CD14-positive monocyte (primary cell): ENCODE data around the gene NPAS2. TPM values are rescaled to one million over a fixed set of nuclear protein-coding genes. Genes with fewer than 3 reads are reported as not detected.

Experiments used
- DNase-seq, 3 donors: peaks; one replicate each; pipeline ENCODE4 v3.0.0-alpha.2; 2011 to 2022
- H2AFZ ChIP-seq: 2 replicates; pipeline ENCODE4 v1.6.0; 2012; ENCODE audit warnings: mild to moderate bottlenecking, low read depth, low read length, inconsistent platforms; ENCODE audit not compliant: insufficient read depth, poor library complexity, severe bottlenecking
- H3K27ac ChIP-seq, 2 donors: 1 replicate in 1 of 2; 2 replicates in 1 of 2; pipeline ENCODE4 v1.5.1; 2012 to 2013; ENCODE audit warnings: low read length in 2 of 2, control low read depth in 1 of 2, inconsistent platforms in 1 of 2, low read depth in 1 of 2, mild to moderate bottlenecking in 1 of 2
- H3K27me3 ChIP-seq, 2 donors: one replicate each; pipeline versions ENCODE4 v1.6.0 to v1.6.1; 2011 to 2013; ENCODE audit warnings: low read length in 2 of 2; ENCODE audit not compliant: control insufficient read depth in 2 of 2, insufficient read depth in 2 of 2
- H3K36me3 ChIP-seq, 2 donors: replicated peaks in 1 of 2; 1 replicate in 1 of 2; 2 replicates in 1 of 2; pipeline versions ENCODE4 v1.5.1 to v1.6.1; 2012 to 2013; ENCODE audit warnings: low read length in 2 of 2, control low read depth in 1 of 2, inconsistent platforms in 1 of 2, mild to moderate bottlenecking in 1 of 2; ENCODE audit not compliant: insufficient read depth in 2 of 2, control insufficient read depth in 1 of 2
- H3K4me1 ChIP-seq, 2 donors: 1 replicate in 1 of 2; 2 replicates in 1 of 2; pipeline versions ENCODE4 v1.5.1 to v1.6.1; 2012 to 2013; ENCODE audit warnings: low read length in 2 of 2, control low read depth in 1 of 2, inconsistent platforms in 1 of 2, mild to moderate bottlenecking in 1 of 2, moderate library complexity in 1 of 2; ENCODE audit not compliant: insufficient read depth in 2 of 2, control insufficient read depth in 1 of 2
- H3K4me2 ChIP-seq: replicated peaks from 2 replicates; pipeline ENCODE3; 2012; ENCODE audit warnings: low read length, moderate library complexity, mild to moderate bottlenecking; ENCODE audit not compliant: poor library complexity, severe bottlenecking; ENCODE audit errors: extremely low read depth
- H3K4me3 ChIP-seq, 3 experiments: fragments of 200-600 bp in 1 of 3; sonication (generic) in 1 of 3; replicated peaks in 1 of 3; 1 replicate in 2 of 3; 2 replicates in 1 of 3; pipeline ENCODE4 v1.5.1; 2011 to 2013; ENCODE audit warnings: low read length in 3 of 3, mild to moderate bottlenecking in 3 of 3, control low read depth in 2 of 3, low read depth in 2 of 3, inconsistent platforms in 1 of 3, moderate library complexity in 1 of 3
- H3K79me2 ChIP-seq: 2 replicates; pipeline ENCODE4 v1.6.0; 2012; ENCODE audit warnings: mild to moderate bottlenecking, control low read depth, inconsistent platforms, low read length, moderate library complexity; ENCODE audit not compliant: insufficient read depth
- H3K9ac ChIP-seq: 2 replicates; pipeline ENCODE4 v1.6.0; 2017; ENCODE audit warnings: low read length, mild to moderate bottlenecking; ENCODE audit not compliant: insufficient read depth, poor library complexity, severe bottlenecking
- H3K9me3 ChIP-seq, 2 donors: replicated peaks in 1 of 2; 1 replicate in 1 of 2; 2 replicates in 1 of 2; pipeline versions ENCODE4 v1.5.1 to v1.6.1; 2012 to 2013; ENCODE audit warnings: low read length in 2 of 2, control low read depth in 1 of 2; ENCODE audit not compliant: control insufficient read depth in 1 of 2, insufficient read depth in 1 of 2
- H4K20me1 ChIP-seq: 2 replicates; pipeline ENCODE4 v1.6.0; 2012; ENCODE audit warnings: mild to moderate bottlenecking, low read length, control low read depth, moderate library complexity; ENCODE audit not compliant: insufficient read depth
- H3K27ac Mint-ChIP-seq, 7 donors: one replicate each; pipeline ENCODE4 v1.8.0; 2020; ENCODE audit warnings: mild to moderate bottlenecking in 7 of 7, mixed read lengths in 7 of 7, moderate library complexity in 6 of 7, inconsistent platforms in 2 of 7
- H3K27me3 Mint-ChIP-seq, 3 donors: one replicate each; pipeline ENCODE4 v1.8.0; 2021 to 2022; ENCODE audit warnings: low read depth in 3 of 3, mild to moderate bottlenecking in 3 of 3, mixed read lengths in 3 of 3, moderate library complexity in 3 of 3, inconsistent platforms in 1 of 3
- H3K36me3 Mint-ChIP-seq, 2 donors: one replicate each; pipeline ENCODE4 v1.8.0; 2020; ENCODE audit warnings: mixed read lengths in 2 of 2, inconsistent platforms in 1 of 2, mild to moderate bottlenecking in 1 of 2
- H3K4me1 Mint-ChIP-seq: one replicate; pipeline ENCODE4 v1.8.0; 2020; ENCODE audit warnings: mild to moderate bottlenecking, mixed read lengths
- H3K4me3 Mint-ChIP-seq, 2 donors: one replicate each; pipeline ENCODE4 v1.8.0; 2020; ENCODE audit warnings: mild to moderate bottlenecking in 2 of 2, mixed read lengths in 2 of 2, moderate library complexity in 1 of 2
- H3K9me3 Mint-ChIP-seq, 7 donors: one replicate each; pipeline ENCODE4 v1.8.0; 2020 to 2022; ENCODE audit warnings: mixed read lengths in 7 of 7, mild to moderate bottlenecking in 6 of 7, moderate library complexity in 6 of 7, inconsistent platforms in 2 of 7
- CTCF ChIP-seq: fragments of 200-600 bp; IDR thresholded peaks from one replicate; pipeline ENCODE4 v1.8.0; 2022; ENCODE audit warnings: antibody characterized with exemption, mild to moderate bottlenecking
- WGBS: methylation state at CpG from one replicate; pipeline ENCODE4 v1.1.5; 2013; ENCODE audit warnings: missing lambda C conversion rate; ENCODE audit not compliant: insufficient coverage; 5-methylcytosine and 5-hydroxymethylcytosine counted together
- intact Hi-C, 2 donors: fragments of 100-400 bp; cut with micrococcal nuclease; formaldehyde crosslinking; loops; one replicate each; pipeline versions ENCODE4 v1.15.0 to v1.15.1; 2023
- polyA plus RNA-seq, 3 donors: library from polyadenylated mRNA; depleted of rRNA in 1 of 3; unstranded in 2 of 3; stranded (reverse) in 1 of 3; fragments of 300-500 nt in 2 of 3; fragments of >200 nt in 1 of 3; fragmentation: Illumina TruSeq in 2 of 3; gene quantifications; 1 replicate in 2 of 3; 2 replicates in 1 of 3; pipeline ENCODE4 v1.2.3, GENCODE V29; 2012 to 2021

Gene NPAS2
- polyA plus RNA-seq, 3 donors = not detected

GRCh38 chr2:101037161-101037755, 217.3 kb downstream of the NPAS2 start:
- DNase-seq = no peak
- no peak for TF ChIP-seq CTCF
- peaks cover 13% of the 10 kb centered on the region for H4K20me1 ChIP-seq
- H3K4me1 ChIP-seq = peaks cover 40 to 42% of the 10 kb centered on the region in 2 donors
- Mint-ChIP-seq H3K4me1 (peaks cover 44% of the 10 kb centered on the region), H3K4me3 (no peak overlapping the region), H3K36me3 (peaks cover 65 to 74% of the 10 kb centered on the region in 2 donors), H3K9me3 (peaks cover 0 to 2% (median 0%) of the 10 kb centered on the region in 7 donors), H3K27ac (peak overlapping the region in 2 of 7 donors; percentile 3 to 27), H3K27me3 (peaks cover 0 to 2% (median 0%) of the 10 kb centered on the region in 3 donors)
- no peaks in the 10 kb centered on the region for H3K27me3 ChIP-seq
- H2AFZ ChIP-seq = no peak overlapping the region
- 99% methylated on average over 13 of the region's 19 CpGs for WGBS
- H3K36me3 ChIP-seq = peaks cover 41 to 74% of the 10 kb centered on the region in 2 donors
- H3K4me3 ChIP-seq = no peak overlapping the region
- intact Hi-C loops = loop anchor here in 1 of 2 donors (5.0 kb wide), 2 partner anchors 115 to 165 kb away; partner anchors contain the start of gene TBC1D8
- no peak overlapping the region for H3K27ac ChIP-seq
- H3K79me2 ChIP-seq = peaks cover 5% of the 10 kb centered on the region
- no peaks in the 10 kb centered on the region for H3K9me3 ChIP-seq
- no peak overlapping the region for H3K9ac ChIP-seq
- H3K4me2 ChIP-seq = no peak overlapping the region

GRCh38 chr2:101038455-101039255, 218.7 kb downstream of the NPAS2 start:
- Histone ChIP-seq H3K4me3 (no peak overlapping the region), H3K4me1 (peaks cover 44 to 56% of the 10 kb centered on the region in 2 donors), H4K20me1 (peaks cover 13% of the 10 kb centered on the region), H3K36me3 (peaks cover 34 to 60% of the 10 kb centered on the region in 2 donors), H3K9me3 (no peaks in the 10 kb centered on the region), H3K27ac (peak overlapping the region; percentile 17 to 26), H3K4me2 (no peak overlapping the region), H2AFZ (no peak overlapping the region), H3K9ac (no peak overlapping the region), H3K79me2 (peaks cover 5% of the 10 kb centered on the region), H3K27me3 (no peaks in the 10 kb centered on the region)
- H3K4me1 Mint-ChIP-seq = peaks cover 57% of the 10 kb centered on the region
- DNase-seq = peak; percentile 48 to 55 (median 50)
- H3K27me3 Mint-ChIP-seq = peaks cover 0 to under 1% (median 0%) of the 10 kb centered on the region in 3 donors
- peak; percentile 62 for TF ChIP-seq CTCF
- peaks cover 54 to 61% of the 10 kb centered on the region in 2 donors for H3K36me3 Mint-ChIP-seq
- intact Hi-C loops = loop anchor here in 1 of 2 donors (5.0 kb wide), 2 partner anchors 114 to 164 kb away; partner anchors contain the start of gene TBC1D8
- peaks cover 0 to 2% (median 0%) of the 10 kb centered on the region in 7 donors for H3K9me3 Mint-ChIP-seq
- H3K27ac Mint-ChIP-seq = peak overlapping the region; percentile 55 to 88 (median 73)
- H3K4me3 Mint-ChIP-seq = no peak overlapping the region
- 97% methylated on average over 13 of the region's 21 CpGs for WGBS
